Epithelial cell of prostate (primary cell): ENCODE results near the gene ITPRIPL1.
"Not testable (repeated sequence)": the region's sequence is repeated elsewhere in the genome, so short reads cannot be mapped to it uniquely, and the experiment has no call there.

Experiments used
- DNase-seq: peaks from one replicate; pipeline ENCODE4 v3.0.0-alpha.2; 2011; ENCODE audit warnings: low read depth, low spot score
- H3K27ac ChIP-seq: fragments of 450-650 bp; 2 replicates; pipeline ENCODE4 v1.5.1; 2017; ENCODE audit warnings: mild to moderate bottlenecking

ITPRIPL1 gene

DNA sequence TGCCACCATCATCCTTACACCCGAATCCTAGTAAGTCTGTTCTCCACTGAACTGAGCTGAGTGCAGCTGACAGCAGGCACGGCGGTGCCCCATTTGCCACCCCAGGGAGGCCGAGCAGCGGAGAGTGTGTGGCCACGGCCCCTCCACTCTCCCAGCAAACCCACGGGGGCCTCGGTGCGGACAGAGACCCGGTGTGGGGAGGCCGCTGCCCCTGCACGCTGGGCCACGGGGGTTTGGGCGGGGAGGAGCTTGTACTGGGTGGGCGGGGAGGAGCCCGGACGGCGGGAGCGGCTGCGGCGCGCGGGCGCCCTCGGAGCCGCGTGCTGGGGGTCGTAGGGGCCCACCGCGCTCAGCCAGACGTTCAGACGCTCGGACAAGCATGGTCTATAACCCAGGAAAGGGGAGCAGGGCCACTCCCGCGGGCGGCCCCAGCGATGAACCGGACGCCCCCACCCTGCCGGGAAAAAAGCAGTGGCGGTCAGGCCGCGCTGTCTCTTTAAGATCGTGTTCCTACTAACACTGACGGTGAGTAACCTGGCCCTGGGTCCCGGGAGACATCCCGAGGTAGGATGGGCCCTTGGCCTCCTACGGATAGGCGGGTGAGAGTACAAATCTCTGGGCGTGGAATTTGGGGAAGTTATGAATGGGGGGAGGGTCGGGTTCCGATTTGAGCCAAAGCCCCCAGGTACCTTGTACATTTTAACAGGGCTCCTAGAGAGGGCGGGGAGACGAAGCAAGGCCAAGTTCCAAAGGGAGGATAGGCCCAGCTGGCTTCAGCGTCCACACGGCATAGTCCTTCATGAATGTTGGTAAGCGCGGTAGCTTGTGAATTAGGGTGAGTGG, at the start of gene ITPRIPL1:
Gene ITPRIPL1 (plus strand): TSS at position 277 of the 843 bp plus-strand sequence. CDS start 523 bp downstream, at position 800.
- H3K27ac ChIP-seq, result no peak within 1 kb of the TSS

GRCh38 chr2:96276787-96277499, 48.2 kb upstream of the ITPRIPL1 start:
- H3K27ac ChIP-seq, result no peak overlapping the region
- no peak for DNase-seq

More for the DNA sequence above, at the start of gene ITPRIPL1:
- DNase-seq, result no peak

DNA sequence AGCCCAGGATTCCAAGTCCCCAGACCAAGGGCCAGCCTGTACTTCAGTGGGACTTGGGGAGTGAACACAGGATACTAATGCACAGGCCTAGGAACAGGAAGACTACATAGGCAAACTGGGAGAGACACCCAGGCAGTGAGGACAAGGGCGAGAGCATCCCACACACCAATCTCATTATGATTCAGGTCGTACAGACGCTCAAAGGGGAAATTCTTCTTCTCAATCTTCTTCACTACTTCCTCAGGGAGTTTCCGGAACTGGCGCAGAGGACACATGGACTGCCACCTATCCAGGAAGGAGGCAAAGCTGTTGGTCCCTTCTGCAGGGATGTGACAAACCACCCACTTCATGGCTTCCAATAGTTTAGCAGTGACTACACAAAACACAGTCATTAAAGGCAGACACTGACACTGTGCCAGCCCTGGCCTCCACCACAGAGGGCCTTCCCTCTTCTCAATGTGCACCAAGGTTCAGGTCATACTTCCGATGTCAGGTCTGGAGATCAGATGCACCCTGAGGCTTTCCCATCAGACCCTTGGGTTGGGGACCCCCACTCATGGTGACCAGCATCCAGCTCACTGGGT, 37.8 kb upstream of the ITPRIPL1 start:
- DNase-seq, result no peak

DNA sequence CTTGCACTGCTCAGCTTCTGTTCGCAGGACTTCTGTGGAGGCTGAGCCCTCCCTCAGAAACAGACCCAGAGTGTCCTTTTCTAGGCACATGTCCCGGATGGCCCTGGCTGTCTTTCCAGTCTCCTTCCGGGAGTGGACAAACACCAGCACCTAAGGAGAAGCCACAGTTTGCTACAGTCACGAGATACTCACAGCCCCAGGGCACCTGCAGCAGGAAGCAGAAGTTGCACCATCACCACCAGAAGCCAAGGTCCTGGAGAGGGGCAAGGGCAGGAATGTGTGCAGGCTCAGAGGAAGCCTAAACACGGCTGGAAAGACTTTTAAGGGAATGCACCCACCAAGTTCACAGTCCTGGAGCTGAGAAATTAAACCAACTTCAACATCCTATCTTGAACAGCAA, 33.4 kb upstream of the ITPRIPL1 start:
- DNase-seq, result no peak
- H3K27ac ChIP-seq, result no peak overlapping the region

More for the DNA sequence above, 37.8 kb upstream of the ITPRIPL1 start:
- no peak overlapping the region for H3K27ac ChIP-seq

- not testable (repeated sequence) for H3K27ac ChIP-seq, DNase-seq
These were observed 30.8 kb upstream of the ITPRIPL1 start for GRCh38 chr2:96294271-96294670.

- no peak overlapping the region for H3K27ac ChIP-seq
- no peak for DNase-seq
These were observed 28.2 kb upstream of the ITPRIPL1 start for GRCh38 chr2:96296925-96297324.

DNA sequence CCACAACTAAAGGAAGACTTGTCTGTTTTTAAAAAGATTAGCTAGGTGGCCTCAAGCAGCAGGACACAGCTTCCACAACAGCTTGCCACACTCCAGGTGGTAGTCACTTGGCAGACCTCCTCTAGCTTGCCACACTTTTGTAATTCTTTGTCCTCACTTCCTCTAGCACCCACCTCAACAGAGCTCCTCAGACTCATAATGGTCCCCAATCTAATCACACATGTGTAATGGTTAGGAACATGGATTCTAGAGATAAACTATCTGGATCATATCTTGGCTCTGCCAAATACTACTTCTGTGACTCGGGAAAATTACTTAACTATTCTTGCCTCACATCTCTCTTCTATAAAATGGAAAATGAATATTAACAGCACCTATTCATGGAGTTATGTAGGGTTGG, 23.3 kb upstream of the ITPRIPL1 start:
- H3K27ac ChIP-seq, result no peak overlapping the region
- DNase-seq, result no peak

DNA sequence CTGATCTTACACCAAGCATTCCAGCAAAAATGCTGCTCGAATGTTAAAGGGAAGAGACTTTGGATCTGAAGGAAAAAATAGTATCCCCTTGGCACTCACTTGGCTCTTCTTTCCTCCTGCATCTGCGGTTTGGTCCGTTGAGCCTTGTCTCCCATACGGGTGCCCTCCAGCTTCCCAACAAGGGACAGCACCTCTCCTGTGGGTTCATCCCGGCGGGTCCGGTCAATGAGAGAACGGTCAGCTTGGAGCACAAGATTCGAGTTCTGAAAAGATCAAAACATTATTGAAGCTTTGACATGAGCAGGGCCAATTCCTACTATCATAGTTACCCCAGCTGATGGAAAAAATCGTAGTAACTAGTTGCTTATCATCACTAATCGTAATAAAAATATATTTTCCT, 20.5 kb upstream of the ITPRIPL1 start:
- DNase-seq, result no peak

GRCh38 chr2:96305091-96305978, 19.8 kb upstream of the ITPRIPL1 start, which contains the start of gene SNRNP200:
Gene SNRNP200, minus strand, starts transcription at chr2:96305546. Its CDS starts 109 bp downstream, at chr2:96305437.
- H3K27ac ChIP-seq, result peak within 1 kb of the TSS; percentile 61
- DNase-seq, result no peak

More for the DNA sequence above, 20.5 kb upstream of the ITPRIPL1 start:
- H3K27ac ChIP-seq, result peak overlapping the region; percentile 61

DNA sequence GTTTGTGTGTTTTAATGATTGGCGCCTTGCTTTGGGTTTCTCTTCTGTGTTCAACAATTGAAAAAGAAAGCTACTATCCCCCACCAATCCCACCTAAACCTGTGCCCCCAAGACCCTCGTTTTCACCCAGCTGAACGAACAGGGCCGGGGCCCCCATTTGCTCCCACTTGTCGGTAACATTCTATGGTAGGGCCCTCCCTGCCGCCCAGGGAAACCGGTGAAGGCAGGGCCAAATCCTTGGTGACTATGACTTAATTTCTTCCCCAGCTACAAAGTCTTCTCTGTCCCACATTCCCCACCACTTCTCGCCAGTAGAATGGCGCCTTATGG, 19.2 kb upstream of the ITPRIPL1 start:
- DNase-seq, result no peak
- H3K27ac ChIP-seq, result peak overlapping the region; percentile 61

- no peak for DNase-seq
- peak overlapping the region; percentile 61 for H3K27ac ChIP-seq
These were observed 18.7 kb upstream of the ITPRIPL1 start for GRCh38 chr2:96306370-96306769.

GRCh38 chr2:96308248-96308647, 16.9 kb upstream of the ITPRIPL1 start:
- H3K27ac ChIP-seq, result no peak overlapping the region
- DNase-seq, result no peak

- DNase-seq, result no peak
- H3K27ac ChIP-seq, result no peak overlapping the region
These were observed 10.1 kb upstream of the ITPRIPL1 start for GRCh38 chr2:96315005-96315399.

GRCh38 chr2:96315400-96316071, 9.6 kb upstream of the ITPRIPL1 start:
- DNase-seq, result no peak
- H3K27ac ChIP-seq, result no peak overlapping the region

- no peak overlapping the region for H3K27ac ChIP-seq
- no peak for DNase-seq
These were observed 8.1 kb upstream of the ITPRIPL1 start for GRCh38 chr2:96316999-96317398.

DNA sequence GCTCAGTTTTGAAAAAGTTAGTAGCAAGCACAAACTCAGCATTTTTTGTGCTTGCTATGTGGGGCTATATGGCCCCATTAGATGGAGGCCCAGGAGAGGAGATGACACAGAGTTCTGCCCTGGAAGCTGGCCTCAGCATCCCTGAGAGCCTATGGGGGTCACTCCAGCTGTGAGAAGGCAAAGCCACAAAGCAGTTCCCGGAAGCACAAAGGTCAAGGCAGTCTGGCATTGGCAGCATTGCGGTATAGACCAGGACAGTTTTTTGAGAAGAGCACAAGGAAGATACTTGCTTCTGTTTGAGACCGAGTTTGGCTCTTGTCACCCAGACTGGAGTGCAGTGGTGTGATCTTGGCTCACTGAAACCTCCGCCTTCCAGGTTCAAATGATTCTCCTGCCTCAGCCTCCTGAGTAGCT, 7.5 kb upstream of the ITPRIPL1 start:
- no peak overlapping the region for H3K27ac ChIP-seq
- no peak for DNase-seq

DNA sequence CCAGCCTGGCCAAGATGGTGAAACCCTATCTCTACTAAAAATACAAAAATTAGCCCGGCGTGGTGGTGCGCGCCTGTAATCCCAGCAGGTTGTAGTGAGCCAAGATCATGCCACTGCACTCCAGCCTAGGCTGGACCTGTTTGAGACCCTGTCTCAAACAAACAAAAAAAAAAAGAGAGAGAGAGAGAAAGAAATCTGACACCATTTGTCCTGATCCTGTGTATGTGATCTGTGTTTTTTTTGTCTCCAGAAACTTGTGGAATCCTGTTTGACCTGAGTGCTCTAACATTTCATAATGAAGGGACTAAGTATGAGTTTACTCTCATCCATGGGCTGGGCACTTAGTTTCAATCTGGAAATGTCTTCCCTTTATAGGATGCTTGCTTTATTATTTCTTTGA, 6.4 kb upstream of the ITPRIPL1 start:
- DNase-seq, result no peak
- H3K27ac ChIP-seq, result no peak overlapping the region

DNA sequence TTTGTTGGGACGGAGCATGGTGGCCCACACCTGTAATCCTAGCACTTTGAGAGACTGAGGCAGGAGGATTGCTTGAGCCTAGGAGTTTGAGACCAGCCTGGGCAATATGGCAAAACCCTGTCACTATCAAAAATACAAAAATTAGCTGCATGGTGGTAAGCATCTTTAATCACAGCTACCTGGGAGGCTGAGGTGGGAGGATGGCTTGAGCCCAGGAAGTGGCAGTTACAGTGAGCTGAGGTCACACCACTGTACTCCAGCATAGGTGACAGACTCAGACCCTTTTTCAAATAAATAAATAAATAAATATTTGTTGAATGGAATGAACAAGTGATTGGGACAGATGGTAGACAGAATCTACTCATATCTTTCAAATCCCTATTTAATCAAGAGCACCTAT, 5.7 kb upstream of the ITPRIPL1 start:
- H3K27ac ChIP-seq, result no peak overlapping the region
- no peak for DNase-seq

- H3K27ac ChIP-seq, result no peak overlapping the region
- DNase-seq, result no peak
These were observed 4.8 kb upstream of the ITPRIPL1 start for GRCh38 chr2:96320326-96320725.
